Left ventricle myocardium inferior (tissue), 1 donor: ENCODE measurements around the gene ANKRD34A. TPM values are rescaled to one million over a fixed set of nuclear protein-coding genes. Genes with fewer than 3 reads are reported as not detected.

Source experiments
- DNase-seq: peaks from one replicate; pipeline ENCODE4 v3.0.0-alpha.2; 2020
- H3K27ac ChIP-seq: fragments of 200-600 bp; replicated peaks from 2 replicates; pipeline ENCODE4 v1.8.0; 2021
- H3K27me3 ChIP-seq: fragments of 200-600 bp; 2 replicates; pipeline ENCODE4 v1.8.0; 2021; ENCODE audit warnings: low read depth
- H3K36me3 ChIP-seq: fragments of 200-600 bp; 2 replicates; pipeline ENCODE4 v1.8.0; 2021
- H3K4me1 ChIP-seq: fragments of 200-600 bp; 2 replicates; pipeline ENCODE4 v1.8.0; 2021
- H3K4me3 ChIP-seq: fragments of 200-600 bp; 2 replicates; pipeline ENCODE4 v1.8.0; 2021; ENCODE audit warnings: mild to moderate bottlenecking, moderate library complexity
- H3K9me3 ChIP-seq: fragments of 200-600 bp; replicated peaks from 2 replicates; pipeline ENCODE4 v1.8.0; 2021
- CTCF ChIP-seq: fragments of 200-600 bp; IDR thresholded peaks from 2 replicates; pipeline ENCODE4 v1.8.0; 2021; ENCODE audit warnings: antibody characterized with exemption, mild to moderate bottlenecking, borderline replicate concordance
- intact Hi-C: fragments of 100-400 bp; cut with micrococcal nuclease; formaldehyde crosslinking; loops from one replicate; pipeline ENCODE4 v1.11.0; 2022
- total RNA-seq: library from RNA; stranded (reverse); fragmentation: NEBNext Ultra II Directional; extraction: Animal tissue kit (Norgen Biotek cat#: 25700); gene quantifications from one replicate; pipeline ENCODE4 v1.2.1, GENCODE V29; 2021
- donor health status: DM: no; HTN: yes; CAD: no; lungs with severe emphysema.

ANKRD34A gene
- total RNA-seq, 1 donor from 2014 or later: 0.66 TPM

GRCh38 chr1:145992502-145992936, 28.1 kb upstream of the ANKRD34A start:
- no peaks in the 10 kb centered on the region for H3K9me3 ChIP-seq
- peak overlapping the region; percentile 99 for H3K27ac ChIP-seq
- H3K36me3 ChIP-seq: peaks cover 40% of the 10 kb centered on the region
- no peak for TF ChIP-seq CTCF
- intact Hi-C loops: no loop called here
- H3K27me3 ChIP-seq: no peaks in the 10 kb centered on the region
- H3K4me1 ChIP-seq: peaks cover 75% of the 10 kb centered on the region
- DNase-seq: no peak
- H3K4me3 ChIP-seq: peak overlapping the region; percentile 86

- no peak for TF ChIP-seq CTCF
- Histone ChIP-seq H3K27me3 (no peaks in the 10 kb centered on the region), H3K4me1 (peaks cover 75% of the 10 kb centered on the region), H3K9me3 (no peaks in the 10 kb centered on the region), H3K27ac (peak overlapping the region; percentile 99), H3K36me3 (peaks cover 40% of the 10 kb centered on the region), H3K4me3 (peak overlapping the region; percentile 86)
- intact Hi-C loops: no loop called here
- no peak for DNase-seq
Observed at GRCh38 chr1:145991735-145992412, 27.5 kb upstream of the ANKRD34A start.

GRCh38 chr1:145990249-145990855, 26.0 kb upstream of the ANKRD34A start:
- H3K27ac ChIP-seq: peak overlapping the region; percentile 99
- TF ChIP-seq CTCF: no peak
- DNase-seq: no peak
- H3K4me1 ChIP-seq: peaks cover 82% of the 10 kb centered on the region
- no peaks in the 10 kb centered on the region for H3K9me3 ChIP-seq
- peaks cover 32% of the 10 kb centered on the region for H3K36me3 ChIP-seq
- H3K4me3 ChIP-seq: peak overlapping the region; percentile 86
- H3K27me3 ChIP-seq: no peaks in the 10 kb centered on the region
- intact Hi-C loops: no loop called here

- no peak for DNase-seq
- peaks cover 82% of the 10 kb centered on the region for H3K4me1 ChIP-seq
- no peak overlapping the region for H3K4me3 ChIP-seq
- no peaks in the 10 kb centered on the region for H3K27me3 ChIP-seq
- no peak for TF ChIP-seq CTCF
- intact Hi-C loops: no loop called here
- H3K27ac ChIP-seq: peak overlapping the region; percentile 99
- no peaks in the 10 kb centered on the region for H3K9me3 ChIP-seq
- peaks cover 16% of the 10 kb centered on the region for H3K36me3 ChIP-seq
Observed at GRCh38 chr1:145988773-145989172, 24.4 kb upstream of the ANKRD34A start.

- Histone ChIP-seq H3K36me3 (peaks cover 8% of the 10 kb centered on the region), H3K4me3 (no peak overlapping the region), H3K9me3 (no peaks in the 10 kb centered on the region), H3K4me1 (peaks cover 82% of the 10 kb centered on the region), H3K27me3 (no peaks in the 10 kb centered on the region), H3K27ac (peak overlapping the region; percentile 99)
- intact Hi-C loops: no loop called here
- DNase-seq: no peak
- no peak for TF ChIP-seq CTCF
Observed at GRCh38 chr1:145987926-145988325, 23.6 kb upstream of the ANKRD34A start.
